Endothelial cell of umbilical vein (primary cell): Measurements from ENCODE around the gene FHOD1. TPM values are rescaled to one million over a fixed set of nuclear protein-coding genes. Genes with fewer than 3 reads are reported as not detected.

ENCODE experiments used
- Bru-seq: library from RNA; stranded (reverse); fragments of 400-500 nt; gene quantifications from one replicate; lab custom pipeline; 2021; lab: Mats Ljungman, UMichigan
- BruChase-seq, 2 experiments: library from RNA; stranded (reverse); fragments of 400-500 nt; gene quantifications; one replicate each; lab custom pipeline; 2021; lab: Mats Ljungman, UMichigan
- BruUV-seq: library from RNA; stranded (reverse); fragments of 400-500 nt; replicated peaks from 2 replicates; lab custom pipeline; 2021; lab: Mats Ljungman, UMichigan
- CTCF ChIA-PET: fragments of 300-600, 350-600 bp; sonication (Branson Sonifier 250); formaldehyde crosslinking; loops from one replicate; lab custom pipeline; 2021; ENCODE audit warnings: antibody characterized with exemption, inconsistent platforms; lab: Charles Lee
- POLR2A ChIA-PET: fragments of 300-600, 350-600 bp; sonication (Branson Sonifier 250); formaldehyde crosslinking; loops from one replicate; lab custom pipeline; 2021; ENCODE audit warnings: antibody characterized with exemption, inconsistent platforms; lab: Charles Lee
- DNase-seq: peaks from one replicate; pipeline ENCODE4 v3.0.0-alpha.2; 2011; ENCODE audit warnings: low read depth, low spot score
- FAIRE-seq: peaks from 2 replicates; lab custom pipeline; 2011; peaks lifted over from hg19 to GRCh38; lab: Jason Lieb, UNC
- H2AFZ ChIP-seq: 2 replicates; pipeline ENCODE4 v1.6.0; 2012; ENCODE audit warnings: low read depth, low read length, control low read depth, inconsistent platforms
- H3K27ac ChIP-seq: 2 replicates; pipeline ENCODE4 v1.5.1; 2011; ENCODE audit warnings: low read depth, mild to moderate bottlenecking, control low read depth, low read length, moderate library complexity; ENCODE audit not compliant: insufficient read depth
- H3K27me3 ChIP-seq, 2 experiments: 2 replicates each; pipeline versions ENCODE4 v1.6.0 to v1.6.1; 2011; ENCODE audit warnings: low read length in 2 of 2, mixed read lengths in 1 of 2; ENCODE audit not compliant: control insufficient read depth in 2 of 2, insufficient read depth in 2 of 2
- H3K36me3 ChIP-seq, 2 experiments: 2 replicates in 1 of 2; 3 replicates in 1 of 2; pipeline ENCODE4 v1.5.1; 2011; ENCODE audit warnings: low read length in 2 of 2, mild to moderate bottlenecking in 1 of 2, moderate library complexity in 1 of 2; ENCODE audit not compliant: control insufficient read depth in 2 of 2, insufficient read depth in 2 of 2; ENCODE audit errors: extremely low read depth in 1 of 2
- H3K4me1 ChIP-seq: 3 replicates; pipeline ENCODE4 v1.5.1; 2011; ENCODE audit warnings: mild to moderate bottlenecking, low read length; ENCODE audit not compliant: control insufficient read depth, insufficient read depth; ENCODE audit errors: extremely low read depth
- H3K4me2 ChIP-seq: 2 replicates; pipeline ENCODE4 v1.6.1; 2011; ENCODE audit warnings: low read length, control low read depth, mixed read lengths; ENCODE audit not compliant: insufficient read depth
- H3K4me3 ChIP-seq, 3 experiments: fragments of 200-600 bp in 1 of 3; sonication (generic), shearing (Covaris generic) in 1 of 3; replicated peaks in 1 of 3; 2 replicates each; pipeline ENCODE4 v1.5.1; 2011 to 2016; ENCODE audit warnings: control low read depth in 3 of 3, low read length in 3 of 3, mild to moderate bottlenecking in 2 of 3, inconsistent platforms in 1 of 3, low read depth in 1 of 3, moderate library complexity in 1 of 3; ENCODE audit not compliant: insufficient read depth in 1 of 3
- H3K79me2 ChIP-seq: 2 replicates; pipeline ENCODE4 v1.6.0; 2012; ENCODE audit warnings: low read length, inconsistent platforms; ENCODE audit not compliant: control insufficient read depth, insufficient read depth
- H3K9ac ChIP-seq: replicated peaks from 2 replicates; pipeline ENCODE3; 2011; ENCODE audit warnings: low read length, control low read depth; ENCODE audit not compliant: insufficient read depth; ENCODE audit errors: extremely low read depth
- H3K9me1 ChIP-seq: replicated peaks from 3 replicates; pipeline ENCODE4 v1.6.0; 2011; ENCODE audit warnings: mild to moderate bottlenecking, low read length; ENCODE audit not compliant: control insufficient read depth, insufficient read depth; ENCODE audit errors: extremely low read depth
- H3K9me3 ChIP-seq: replicated peaks from 2 replicates; pipeline ENCODE4 v1.5.1; 2012; ENCODE audit warnings: low read length, inconsistent platforms; ENCODE audit not compliant: control insufficient read depth, insufficient read depth
- H4K20me1 ChIP-seq: replicated peaks from 2 replicates; pipeline ENCODE3; 2011; ENCODE audit warnings: mild to moderate bottlenecking, low read length; ENCODE audit not compliant: control insufficient read depth, insufficient read depth; ENCODE audit errors: extremely low read depth
- EZH2 ChIP-seq: IDR thresholded peaks from 2 replicates; pipeline ENCODE4 v1.6.1; 2012; ENCODE audit warnings: borderline replicate concordance, low read depth, mild to moderate bottlenecking, moderate library complexity, low read length, inconsistent platforms; ENCODE audit not compliant: severe bottlenecking
- GATA2 ChIP-seq: IDR thresholded peaks from 2 replicates; pipeline ENCODE4 v1.7.0; 2011; ENCODE audit warnings: low read depth, mild to moderate bottlenecking, moderate library complexity, mixed read lengths, low read length; ENCODE audit not compliant: insufficient read length, insufficient read depth
- JUN ChIP-seq: IDR thresholded peaks from 2 replicates; pipeline ENCODE4 v1.6.1; 2011; ENCODE audit warnings: borderline replicate concordance, low read depth; ENCODE audit not compliant: insufficient read length, insufficient read depth
- POLR2A ChIP-seq: IDR thresholded peaks from 2 replicates; pipeline ENCODE4 v1.6.1; 2012; ENCODE audit warnings: low read depth, mild to moderate bottlenecking, control low read depth, low read length
- POLR2AphosphoS5 ChIP-seq: IDR thresholded peaks from 2 replicates; pipeline ENCODE4 v1.6.1; 2012; ENCODE audit warnings: low read depth, mild to moderate bottlenecking, control low read depth, low read length, moderate library complexity; ENCODE audit not compliant: insufficient read depth
- dilution Hi-C: fragments of 300-500 bp; cut with MboI; formaldehyde crosslinking; loops from one replicate; pipeline ENCODE4 v1.15.0; 2019; ENCODE audit warnings: low sequenced_read_pairs; ENCODE audit not compliant: extremely low pct_ligation_motif_present
- intact Hi-C: fragments of 100-400 bp; cut with micrococcal nuclease; formaldehyde crosslinking; loops from one replicate; pipeline ENCODE4 v1.10.0; 2022
- long read RNA-seq: library from polyadenylated mRNA; stranded (forward); transcript quantifications from one replicate; pipeline ENCODE4 v2.0.0, GENCODE V29; 2021
- polyA minus RNA-seq, 3 experiments: library from RNA; depleted of rRNA, polyadenylated mRNA; stranded (reverse); fragments of >200 nt; gene quantifications; 1 replicate in 1 of 3; 2 replicates in 2 of 3; pipeline ENCODE4 v1.2.3, GENCODE V29; 2011
- polyA plus RNA-seq, 4 experiments: library from polyadenylated mRNA; depleted of rRNA in 3 of 4; stranded (reverse) in 3 of 4; unstranded in 1 of 4; fragments of >200 nt; gene quantifications; 2 replicates each; pipeline versions ENCODE4 v1.2.1 to v1.2.3, GENCODE V29; 2011 to 2012; ENCODE audit warnings: missing spikeins in 1 of 4
- total RNA-seq: library from RNA; stranded (reverse); gene quantifications from 2 replicates; pipeline ENCODE4 v1.2.3, GENCODE V29; 2021
- TF ChIP-seq, protein P1 (sequence below), 2 donors: IDR thresholded peaks; 1 replicate in 1 of 2; 2 replicates in 1 of 2; pipeline ENCODE4 v1.5.1; 2011; ENCODE audit warnings: low read length in 2 of 2, mild to moderate bottlenecking in 2 of 2, moderate library complexity in 2 of 2, control low read depth in 1 of 2, inconsistent platforms in 1 of 2, low read depth in 1 of 2; ENCODE audit not compliant: insufficient read depth in 1 of 2; ENCODE audit errors: extremely low read depth in 1 of 2

FHOD1 gene
- total RNA-seq (104 and 124 TPM in 2 replicates), polyA plus RNA-seq (63.6 and 78.6 TPM in 2 replicates), polyA minus RNA-seq (44.3 and 55.7 TPM in 2 replicates), Bru-seq, nascent RNA (percentile 60 among the genes with signal in this experiment), BruChase-seq, experiment 1, labeled RNA remaining after a 6-hour chase (percentile 90 among the genes with signal in this experiment), BruChase-seq, experiment 2, labeled RNA remaining after a 2-hour chase (percentile 80 among the genes with signal in this experiment)
- 43.3 and 49.4 TPM in 2 replicates for polyA plus RNA-seq (2011; cell fraction: cytosol; rRNA removed)
- polyA plus RNA-seq (2011; cell fraction: nucleus; rRNA removed), result 289 and 335 TPM in 2 replicates
- 84.9 and 85.3 TPM in 2 replicates for polyA plus RNA-seq (2012)
- polyA minus RNA-seq (2011; cell fraction: cytosol; rRNA and poly(A)+ RNA removed), result 17.6 TPM
- 42.3 and 55.3 TPM in 2 replicates for polyA minus RNA-seq (2011; cell fraction: nucleus; rRNA and poly(A)+ RNA removed)
- long read RNA-seq, transcript FHOD1-201 (22 exons, 3,990 nt), result major isoform, 34 of 93 reads
- long read RNA-seq, partial matches to known transcripts, result 37 of 93 reads
- long read RNA-seq, other reads (novel, unspliced or antisense), result 22 of 93 reads

DNA sequence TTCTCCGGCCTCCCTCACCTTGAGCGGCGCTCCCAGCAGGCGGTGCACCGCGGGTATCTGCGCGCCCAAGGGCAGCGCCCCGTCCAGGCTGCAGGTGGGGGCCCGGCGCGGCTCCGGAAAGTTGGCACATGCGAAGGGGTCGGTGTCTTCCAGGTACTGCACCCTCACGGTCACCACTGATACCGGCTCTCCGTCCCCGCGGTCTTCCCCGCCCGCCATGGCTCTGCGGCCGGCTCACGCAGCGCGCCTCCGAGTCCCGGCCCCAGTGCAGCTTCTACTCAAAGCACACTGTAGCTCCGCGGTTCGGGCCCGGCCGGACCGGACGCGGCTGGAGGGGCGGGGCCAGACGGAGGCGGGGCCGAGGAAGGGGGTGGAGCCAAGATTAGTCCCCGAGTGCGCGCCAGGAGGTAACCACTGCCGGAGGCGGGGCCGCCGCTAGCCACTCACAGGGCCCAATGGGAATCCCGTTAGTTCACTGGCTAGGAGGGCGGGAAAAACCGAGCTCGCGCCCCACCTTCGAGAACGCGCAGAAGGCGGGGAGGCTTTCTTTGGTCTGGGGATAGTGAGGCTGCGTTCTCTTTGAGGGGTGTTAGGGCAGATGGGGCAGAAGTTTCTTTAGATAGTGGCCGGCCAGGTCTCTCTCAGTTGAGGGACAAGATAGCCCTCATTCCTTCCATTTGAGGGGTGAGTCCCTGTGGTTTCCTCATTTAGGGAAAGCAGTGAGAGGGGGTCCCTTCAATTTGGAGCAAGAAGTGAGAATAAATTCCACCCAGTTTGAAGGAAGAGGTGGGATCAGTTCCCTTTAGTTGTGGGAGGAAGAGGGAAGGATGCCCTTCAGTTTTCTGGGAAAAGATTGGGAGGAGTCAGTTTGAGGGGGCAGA lies at the start of gene FHOD1:
Gene FHOD1 (minus strand): TSS at position 290 of the 881 bp plus-strand sequence. CDS start 71 bp downstream, at position 219.
- DNase-seq (peak; percentile 98), FAIRE-seq (peak; percentile 98)
- Histone ChIP-seq H4K20me1 (no peaks in the 10 kb centered on the region), H3K9me1 (no peaks in the 10 kb centered on the region), H3K9me3 (no peaks in the 10 kb centered on the region), H3K4me3 (peak within 1 kb of the TSS; percentile 60 to 89 (median 83)), H3K4me1 (peaks cover 46% of the 10 kb centered on the region), H2AFZ (peak within 1 kb of the TSS; percentile 84), H3K27ac (peak within 1 kb of the TSS; percentile 88), H3K27me3 (peaks cover 0 to 3% of the 10 kb centered on the region in 2 experiments), H3K79me2 (peaks cover 28% of the 10 kb centered on the region), H3K9ac (peak within 1 kb of the TSS; percentile 69), H3K4me2 (peak within 1 kb of the TSS; percentile 73), H3K36me3 (no peaks in the 10 kb centered on the region)
- CTCF ChIA-PET, result interaction anchor here (0.6 to 3.2 kb wide), 16 partner anchors 9 to 274 kb away, joined by 3 to 18 read pairs (median 4); partner anchors contain the start of genes TMEM208 and TPPP3
- dilution Hi-C loops, result no loop called here
- TF ChIP-seq, protein P1, sequence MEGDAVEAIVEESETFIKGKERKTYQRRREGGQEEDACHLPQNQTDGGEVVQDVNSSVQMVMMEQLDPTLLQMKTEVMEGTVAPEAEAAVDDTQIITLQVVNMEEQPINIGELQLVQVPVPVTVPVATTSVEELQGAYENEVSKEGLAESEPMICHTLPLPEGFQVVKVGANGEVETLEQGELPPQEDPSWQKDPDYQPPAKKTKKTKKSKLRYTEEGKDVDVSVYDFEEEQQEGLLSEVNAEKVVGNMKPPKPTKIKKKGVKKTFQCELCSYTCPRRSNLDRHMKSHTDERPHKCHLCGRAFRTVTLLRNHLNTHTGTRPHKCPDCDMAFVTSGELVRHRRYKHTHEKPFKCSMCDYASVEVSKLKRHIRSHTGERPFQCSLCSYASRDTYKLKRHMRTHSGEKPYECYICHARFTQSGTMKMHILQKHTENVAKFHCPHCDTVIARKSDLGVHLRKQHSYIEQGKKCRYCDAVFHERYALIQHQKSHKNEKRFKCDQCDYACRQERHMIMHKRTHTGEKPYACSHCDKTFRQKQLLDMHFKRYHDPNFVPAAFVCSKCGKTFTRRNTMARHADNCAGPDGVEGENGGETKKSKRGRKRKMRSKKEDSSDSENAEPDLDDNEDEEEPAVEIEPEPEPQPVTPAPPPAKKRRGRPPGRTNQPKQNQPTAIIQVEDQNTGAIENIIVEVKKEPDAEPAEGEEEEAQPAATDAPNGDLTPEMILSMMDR (IDR thresholded peaks at IDR 0.05; ENCODE audit: extremely low read depth in 1 of 2, insufficient read depth in 1 of 2, low read depth in 1 of 2, low read length in 2 of 2), result no peak
- TF ChIP-seq POLR2A (peak; percentile 93), JUN (no peak), GATA2 (no peak), EZH2 (no peak), POLR2AphosphoS5 (peak; percentile 92)
- no TSS peak for BruUV-seq
- intact Hi-C loops, result loop anchor here (1.0 kb wide), 2 partner anchors 21 to 49 kb away; no protein-coding TSS in a partner anchor
- POLR2A ChIA-PET, result interaction anchor here (0.7 to 2.7 kb wide), 7 partner anchors 11 to 167 kb away, joined by 3 to 10 read pairs (median 6); partner anchors contain the start of gene TMEM208
